Stimulated activated CD8-positive, alpha-beta memory T cell treated with anti-CD3 and anti-CD28 coated beads, Interleukin-4, amount 100 ng/mL, for 1 hour (primary cell): ENCODE measurements around the gene EFS.
"Not testable (repeated sequence)": the region's sequence is repeated elsewhere in the genome, so short reads cannot be mapped to it uniquely, and the experiment has no call there.

Experiments
- DNase-seq, 2 donors: peaks; one replicate each; pipeline ENCODE4 v3.0.0-alpha.2; 2020; ENCODE audit warnings: low read depth in 2 of 2, low spot score in 1 of 2

Gene EFS

GRCh38 chr14:23399136-23399535, 34.2 kb upstream of the EFS start:
- no peak for DNase-seq

- DNase-seq = no peak
Observed at GRCh38 chr14:23398348-23398747, 33.4 kb upstream of the EFS start.

- DNase-seq = no peak
Observed at GRCh38 chr14:23396781-23397407, 31.9 kb upstream of the EFS start.

DNA sequence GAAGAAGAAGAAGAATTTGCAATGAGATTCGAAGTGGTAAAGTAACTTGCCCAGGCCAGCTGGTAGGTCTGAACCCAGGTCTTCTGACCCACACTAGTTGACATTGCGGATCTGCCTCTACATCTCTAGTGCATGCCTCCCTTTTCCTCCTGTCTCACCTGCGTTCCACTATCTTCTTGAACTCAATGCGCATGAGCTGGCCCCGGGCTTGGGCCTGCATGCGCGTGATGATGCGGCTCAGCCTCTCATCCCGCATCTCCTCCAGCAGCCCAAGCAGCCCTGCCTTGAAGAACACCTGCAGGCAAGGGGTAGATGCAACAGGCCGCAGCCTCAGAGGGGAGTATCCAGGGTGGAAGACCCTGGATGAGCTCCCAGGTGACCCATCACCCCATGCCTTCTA, 31.2 kb upstream of the EFS start:
- DNase-seq = no peak

DNA sequence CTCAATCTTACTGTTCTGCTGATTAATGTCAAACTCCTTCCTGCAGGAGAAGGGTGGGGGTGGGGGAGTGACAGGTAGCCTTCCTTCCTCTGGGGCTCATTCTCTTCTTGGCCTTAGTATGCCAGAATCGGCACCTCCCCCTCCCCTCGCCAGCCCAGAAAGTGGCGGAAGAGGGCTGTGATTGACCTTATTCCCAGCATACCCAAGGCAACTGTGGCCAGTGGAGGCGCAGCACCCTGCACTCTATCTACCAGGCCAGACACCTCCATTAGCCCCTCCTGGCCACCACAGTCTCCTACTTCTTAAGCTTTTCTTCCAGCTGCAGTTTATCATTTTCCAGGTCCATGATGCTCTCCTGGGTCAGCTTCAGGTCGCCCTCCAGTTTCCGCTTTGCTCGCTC, 27.6 kb upstream of the EFS start:
- no peak for DNase-seq

DNA sequence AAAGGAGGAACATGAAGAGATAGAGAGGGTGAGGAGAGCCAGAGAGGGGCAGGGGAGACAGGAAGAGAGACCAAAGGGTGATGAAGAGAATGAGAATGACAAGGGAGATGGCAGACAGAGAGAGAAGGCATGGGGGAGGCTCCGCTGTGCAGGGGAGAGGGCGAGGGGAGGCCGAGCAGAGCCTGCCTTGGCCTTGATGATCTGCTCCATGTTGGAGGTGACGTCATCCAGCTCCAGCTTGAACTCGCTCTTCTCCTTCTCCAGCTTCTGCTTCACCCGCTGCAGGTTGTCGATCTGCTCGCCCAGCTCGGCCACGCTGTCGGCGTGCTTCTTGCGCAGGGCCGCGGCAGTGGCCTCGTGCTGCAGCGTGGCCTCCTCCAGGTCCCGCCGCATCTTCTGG, 24.9 kb upstream of the EFS start:
- DNase-seq = not testable (repeated sequence)

- DNase-seq = no peak
Observed at GRCh38 chr14:23389396-23389795, 24.4 kb upstream of the EFS start.

GRCh38 chr14:23388996-23389395, 24.0 kb upstream of the EFS start:
- DNase-seq = no peak

DNA sequence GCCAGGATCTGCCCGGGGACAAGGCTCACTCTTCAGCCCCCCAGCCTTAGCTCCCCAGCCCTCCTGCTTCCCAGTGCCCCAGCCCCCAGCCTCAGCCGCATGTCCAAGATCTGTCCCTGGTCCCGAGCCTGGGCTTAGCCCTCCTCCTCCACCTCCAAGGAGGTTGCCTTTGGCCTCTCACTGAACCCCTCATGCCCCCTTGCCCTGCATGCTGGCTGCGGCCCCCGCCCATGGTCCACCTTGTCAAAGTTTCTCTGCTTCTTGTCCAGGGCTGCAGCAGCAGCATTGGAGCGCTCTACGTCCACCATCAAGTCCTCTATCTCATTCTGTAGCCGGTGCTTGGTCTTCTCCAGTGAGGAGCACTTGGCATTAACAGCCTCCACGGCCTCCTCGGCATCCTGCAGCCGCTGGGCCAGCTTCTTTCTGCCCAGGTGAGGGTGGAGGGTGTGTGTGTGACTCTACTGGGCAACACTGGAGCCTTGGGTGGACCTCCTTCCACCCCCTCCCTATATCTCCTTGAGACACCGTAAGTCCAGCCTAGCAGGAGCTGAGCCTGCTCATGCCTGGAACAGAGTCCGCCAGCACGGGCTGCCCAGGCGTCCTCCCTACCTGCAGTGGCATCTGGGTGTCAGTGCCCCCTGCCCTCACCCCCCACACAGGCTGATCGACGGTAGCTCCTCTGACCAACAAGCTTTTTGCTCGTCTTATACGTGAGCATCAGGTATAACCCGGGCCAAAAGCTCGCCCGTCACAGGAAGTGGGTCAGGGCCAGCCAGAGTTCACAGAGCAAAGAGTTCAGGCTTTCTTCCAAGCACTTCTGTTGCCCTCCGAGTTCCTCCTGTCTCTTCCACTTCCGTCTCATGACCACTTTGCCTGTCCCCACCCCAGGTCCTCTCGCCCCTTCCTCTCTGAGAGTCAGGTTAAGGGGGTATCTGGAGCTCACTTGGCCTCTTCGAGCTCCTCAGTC, 23.2 kb upstream of the EFS start:
- no peak for DNase-seq

- no peak for DNase-seq
Observed at GRCh38 chr14:23386999-23387398, 22.0 kb upstream of the EFS start.

- not testable (repeated sequence) for DNase-seq
Observed at GRCh38 chr14:23386266-23386657, 21.3 kb upstream of the EFS start.

- DNase-seq = no peak
Observed at GRCh38 chr14:23385642-23386265, 20.8 kb upstream of the EFS start.

DNA sequence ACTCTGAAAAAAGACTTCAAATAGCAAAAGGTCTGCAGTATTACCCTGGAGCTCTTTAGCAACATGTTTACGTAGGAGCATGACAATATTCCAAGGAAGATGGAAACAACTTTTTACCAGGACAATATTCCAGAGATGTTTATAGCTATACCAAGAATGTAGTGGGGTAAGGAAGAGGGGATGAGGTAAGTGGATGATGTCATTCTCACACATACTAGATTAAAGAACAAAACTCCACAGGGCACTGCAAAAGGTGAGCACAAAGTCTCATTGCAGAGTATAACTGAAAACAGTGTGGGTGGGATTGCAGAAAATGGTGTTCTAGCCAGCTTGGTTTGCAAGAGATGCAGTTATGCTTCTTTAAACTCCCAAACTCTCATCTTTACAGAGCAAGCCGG, 20.3 kb upstream of the EFS start:
- DNase-seq = no peak

GRCh38 chr14:23384364-23385080, 19.6 kb upstream of the EFS start:
- DNase-seq = no peak

DNA sequence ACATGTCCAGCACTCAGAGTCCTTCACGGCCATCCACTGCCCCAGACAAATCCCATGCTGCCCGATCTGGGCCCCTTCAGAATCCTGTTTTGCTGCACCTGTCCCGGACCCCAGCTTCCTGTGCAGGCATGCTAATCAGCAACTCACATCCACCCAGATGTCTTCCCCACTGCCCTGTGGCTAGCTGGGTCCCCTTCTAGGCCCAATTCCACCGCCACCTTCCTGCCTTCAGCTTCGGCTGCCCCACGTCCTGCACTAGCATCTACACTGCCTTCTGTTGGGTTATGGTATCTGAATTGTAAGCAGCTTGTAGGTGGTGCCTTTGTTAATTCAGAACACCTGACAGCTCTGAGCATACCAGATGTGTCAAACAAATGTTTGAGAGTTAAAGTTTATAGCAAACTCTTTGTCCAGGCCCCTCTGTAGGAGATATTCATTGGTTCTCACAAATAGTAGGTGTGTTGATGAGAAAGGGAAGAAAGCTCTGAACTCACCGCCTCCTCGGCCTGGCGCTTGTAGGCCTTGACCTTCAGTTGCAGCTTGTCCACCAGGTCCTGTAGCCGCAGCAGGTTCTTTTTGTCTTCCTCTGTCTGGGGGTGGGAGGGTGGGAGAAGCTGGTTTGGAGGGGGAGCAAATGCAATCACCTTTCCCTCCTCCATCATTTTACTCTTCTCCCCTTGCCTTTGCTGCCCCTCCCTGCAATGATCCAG, 17.9 kb upstream of the EFS start:
- no peak for DNase-seq

GRCh38 chr14:23382276-23382675, 17.3 kb upstream of the EFS start:
- no peak for DNase-seq

DNA sequence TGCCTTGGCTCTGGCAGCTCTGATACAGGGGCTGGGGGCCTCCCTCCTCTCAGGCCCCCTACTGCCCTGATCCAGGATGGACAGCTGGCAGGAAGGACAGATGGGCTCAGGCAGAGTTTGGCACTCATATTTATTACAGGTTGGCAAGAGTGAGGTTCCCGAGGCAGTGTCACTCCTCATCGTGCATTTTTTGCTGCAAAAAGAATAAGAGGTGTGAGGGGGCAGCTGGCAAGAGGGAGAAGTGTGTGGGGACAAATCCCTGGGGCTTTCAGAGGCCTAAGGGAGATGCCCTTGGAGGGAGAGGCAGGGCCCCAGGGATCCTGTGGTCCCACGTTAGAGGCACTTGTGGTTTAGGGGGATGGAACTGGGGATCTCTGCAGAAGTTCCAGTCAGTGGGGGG, 16.9 kb upstream of the EFS start:
- no peak for DNase-seq

DNA sequence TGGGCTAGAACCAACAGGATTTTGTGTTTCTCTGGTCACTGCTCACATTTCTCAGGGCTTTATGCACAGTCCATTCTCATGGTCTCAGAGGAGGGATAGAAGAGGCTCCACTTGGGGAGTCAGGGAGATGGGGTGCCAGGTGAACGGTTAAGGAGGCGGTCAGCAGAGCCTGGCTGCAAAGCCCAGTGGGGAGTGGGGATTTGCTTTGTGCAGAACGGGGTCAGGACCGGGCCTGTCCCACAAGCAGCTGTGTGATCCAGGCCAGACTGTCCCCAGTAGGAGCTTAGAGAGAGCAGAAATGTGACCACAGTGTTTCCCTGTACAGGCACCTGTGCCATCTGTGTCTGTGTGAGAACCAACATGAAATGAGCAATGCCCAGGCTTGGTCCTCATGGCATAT, 16.0 kb upstream of the EFS start:
- no peak for DNase-seq

DNA sequence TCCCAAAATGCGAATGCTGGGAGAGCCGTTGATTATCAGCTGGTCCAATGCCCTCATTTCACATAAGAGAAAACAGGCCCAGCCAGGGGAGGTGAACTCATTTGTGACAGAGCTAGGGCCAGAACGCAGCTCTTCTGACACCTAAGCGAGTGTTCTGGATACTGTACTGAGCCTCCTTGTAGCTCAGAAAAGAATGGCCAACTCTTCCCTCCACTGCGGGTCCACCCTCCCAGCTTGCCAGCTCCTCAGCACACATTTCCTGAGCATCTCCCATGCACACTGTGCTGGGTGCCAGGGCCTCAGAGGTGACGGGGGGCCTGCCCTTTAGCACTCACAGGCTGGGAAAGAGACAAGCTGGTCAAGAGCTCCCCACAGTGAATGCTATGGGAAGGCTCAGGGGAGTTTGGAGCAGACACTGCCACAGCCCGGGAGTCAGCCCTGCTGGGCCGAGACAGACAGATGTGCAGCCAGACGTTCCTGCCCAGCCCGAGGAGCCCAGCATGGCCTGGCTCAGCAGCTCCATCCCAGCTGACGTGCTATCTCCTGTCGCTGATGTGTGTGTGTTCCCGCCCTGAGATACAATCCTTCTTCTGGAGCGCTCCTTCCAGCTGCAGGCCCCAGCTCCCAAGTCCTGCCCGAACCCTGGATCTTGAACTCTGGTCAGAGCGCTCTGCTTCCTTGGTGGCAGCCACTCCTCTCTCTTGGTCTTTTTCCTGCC, 15.4 kb upstream of the EFS start:
- no peak for DNase-seq
